HG03520 (cell line): Measurements from ENCODE around the gene NUFIP2.
A peak's percentile ranks its signal among the peaks of the same experiment; 100 is the strongest.
"Not testable (repeated sequence)": the region's sequence is repeated elsewhere in the genome, so short reads cannot be mapped to it uniquely, and the experiment has no call there.

Experiments
- ATAC-seq: cut with Tn5 transposase; IDR thresholded peaks from one replicate; pipeline ENCODE4 v1.9.1; 2021; ENCODE audit warnings: mild to moderate bottlenecking, moderate library complexity; ENCODE audit not compliant: unreplicated experiment

Gene NUFIP2, protein sequence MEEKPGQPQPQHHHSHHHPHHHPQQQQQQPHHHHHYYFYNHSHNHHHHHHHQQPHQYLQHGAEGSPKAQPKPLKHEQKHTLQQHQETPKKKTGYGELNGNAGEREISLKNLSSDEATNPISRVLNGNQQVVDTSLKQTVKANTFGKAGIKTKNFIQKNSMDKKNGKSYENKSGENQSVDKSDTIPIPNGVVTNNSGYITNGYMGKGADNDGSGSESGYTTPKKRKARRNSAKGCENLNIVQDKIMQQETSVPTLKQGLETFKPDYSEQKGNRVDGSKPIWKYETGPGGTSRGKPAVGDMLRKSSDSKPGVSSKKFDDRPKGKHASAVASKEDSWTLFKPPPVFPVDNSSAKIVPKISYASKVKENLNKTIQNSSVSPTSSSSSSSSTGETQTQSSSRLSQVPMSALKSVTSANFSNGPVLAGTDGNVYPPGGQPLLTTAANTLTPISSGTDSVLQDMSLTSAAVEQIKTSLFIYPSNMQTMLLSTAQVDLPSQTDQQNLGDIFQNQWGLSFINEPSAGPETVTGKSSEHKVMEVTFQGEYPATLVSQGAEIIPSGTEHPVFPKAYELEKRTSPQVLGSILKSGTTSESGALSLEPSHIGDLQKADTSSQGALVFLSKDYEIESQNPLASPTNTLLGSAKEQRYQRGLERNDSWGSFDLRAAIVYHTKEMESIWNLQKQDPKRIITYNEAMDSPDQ

GRCh38 chr17:29293890-29294579 lies at the start of gene NUFIP2:
TSS of gene NUFIP2 (minus strand) at chr17:29294148. CDS start at chr17:29294059, 89 bp downstream.
- peak; percentile 72 for ATAC-seq

DNA sequence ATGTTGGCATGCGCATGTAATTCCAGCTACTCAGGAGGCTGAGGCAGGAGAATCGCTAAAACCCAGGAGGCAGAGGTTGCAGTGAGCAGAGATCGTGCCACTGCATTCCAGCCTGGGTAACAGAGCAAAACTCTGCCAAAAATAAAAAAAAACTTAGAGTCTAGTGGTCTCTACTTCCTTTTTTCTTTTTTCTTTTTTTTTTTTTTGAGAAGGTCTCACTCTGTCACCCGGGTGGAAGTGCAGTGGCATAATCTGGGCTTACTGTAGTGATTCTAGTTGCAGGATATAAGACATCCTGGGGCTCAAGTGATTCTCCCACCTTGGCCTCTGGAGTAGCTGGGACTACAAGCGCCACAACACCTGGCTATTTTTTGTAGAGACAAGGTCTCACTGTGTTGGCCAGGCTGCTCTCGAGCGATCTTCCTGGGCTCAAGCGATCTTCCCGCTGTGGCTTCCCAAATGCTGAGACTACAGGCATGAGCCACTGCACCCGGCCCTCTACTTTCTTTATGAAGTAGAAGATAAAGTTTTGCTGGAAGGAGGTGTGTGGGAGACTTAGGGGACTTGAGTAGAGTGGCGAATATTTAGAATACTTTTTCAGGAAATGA lies 48.3 kb upstream of the NUFIP2 start:
- ATAC-seq, result no peak

DNA sequence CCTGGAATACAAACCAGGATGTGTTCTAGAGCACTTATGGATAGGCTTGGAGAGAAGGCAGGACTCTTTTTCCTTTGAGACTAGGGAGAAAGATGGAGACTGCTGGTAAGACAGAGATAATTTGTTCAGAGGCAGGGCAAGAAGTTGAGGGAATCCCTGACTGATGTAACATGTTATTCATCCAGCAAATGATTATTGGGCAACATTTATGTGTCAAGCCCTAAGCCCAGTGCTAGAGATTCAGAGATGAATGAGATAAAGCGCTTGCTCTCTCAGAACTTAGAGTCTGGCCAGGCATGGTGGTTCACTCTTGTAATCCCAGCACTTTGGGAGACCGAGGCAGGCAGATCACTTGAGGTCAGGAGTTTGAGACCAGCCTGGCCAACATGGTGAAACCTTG lies 47.8 kb upstream of the NUFIP2 start:
- no peak for ATAC-seq

GRCh38 chr17:29339016-29339415 lies 45.1 kb upstream of the NUFIP2 start:
- ATAC-seq, result not testable (repeated sequence)

DNA sequence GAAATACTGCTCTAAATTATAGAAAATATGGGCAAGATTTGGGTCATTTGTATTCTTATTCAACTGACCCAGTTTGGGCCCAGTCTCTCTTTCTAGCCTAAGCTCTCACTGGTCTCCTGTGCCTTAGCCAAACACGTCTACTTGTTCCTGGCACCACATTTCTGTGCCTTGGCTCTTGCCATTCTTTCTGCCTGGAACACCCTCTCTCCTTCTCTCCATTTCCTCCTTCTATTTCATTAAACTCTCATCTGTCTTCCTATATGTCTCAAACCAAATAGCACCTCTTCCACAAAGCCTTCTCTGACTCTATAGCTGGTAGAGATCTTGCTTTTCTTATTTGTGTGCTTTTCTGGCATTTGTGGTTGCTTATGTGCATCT lies 37.7 kb upstream of the NUFIP2 start:
- ATAC-seq, result no peak

GRCh38 chr17:29331075-29331707 lies 37.2 kb upstream of the NUFIP2 start:
- ATAC-seq, result no peak

DNA sequence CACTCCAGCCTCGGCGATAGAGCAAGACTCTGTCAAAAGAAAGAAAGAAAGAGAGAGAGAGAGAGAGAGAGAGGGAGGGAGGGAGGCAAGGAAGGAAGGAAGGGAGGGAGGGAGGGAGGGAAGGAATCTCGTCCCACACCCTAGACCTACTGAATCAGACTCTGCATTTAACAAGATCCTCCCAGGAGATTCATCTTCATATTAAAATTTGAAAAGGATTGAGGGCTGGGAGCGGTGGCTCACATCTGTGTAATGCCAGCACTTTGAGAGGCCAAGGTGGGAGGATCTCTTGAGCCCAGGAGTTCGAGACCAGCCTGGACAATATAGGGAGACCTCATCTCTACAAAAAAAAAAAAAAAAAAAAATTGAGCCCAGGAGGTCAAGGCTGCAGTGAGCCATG lies 33.5 kb upstream of the NUFIP2 start:
- no peak for ATAC-seq

DNA sequence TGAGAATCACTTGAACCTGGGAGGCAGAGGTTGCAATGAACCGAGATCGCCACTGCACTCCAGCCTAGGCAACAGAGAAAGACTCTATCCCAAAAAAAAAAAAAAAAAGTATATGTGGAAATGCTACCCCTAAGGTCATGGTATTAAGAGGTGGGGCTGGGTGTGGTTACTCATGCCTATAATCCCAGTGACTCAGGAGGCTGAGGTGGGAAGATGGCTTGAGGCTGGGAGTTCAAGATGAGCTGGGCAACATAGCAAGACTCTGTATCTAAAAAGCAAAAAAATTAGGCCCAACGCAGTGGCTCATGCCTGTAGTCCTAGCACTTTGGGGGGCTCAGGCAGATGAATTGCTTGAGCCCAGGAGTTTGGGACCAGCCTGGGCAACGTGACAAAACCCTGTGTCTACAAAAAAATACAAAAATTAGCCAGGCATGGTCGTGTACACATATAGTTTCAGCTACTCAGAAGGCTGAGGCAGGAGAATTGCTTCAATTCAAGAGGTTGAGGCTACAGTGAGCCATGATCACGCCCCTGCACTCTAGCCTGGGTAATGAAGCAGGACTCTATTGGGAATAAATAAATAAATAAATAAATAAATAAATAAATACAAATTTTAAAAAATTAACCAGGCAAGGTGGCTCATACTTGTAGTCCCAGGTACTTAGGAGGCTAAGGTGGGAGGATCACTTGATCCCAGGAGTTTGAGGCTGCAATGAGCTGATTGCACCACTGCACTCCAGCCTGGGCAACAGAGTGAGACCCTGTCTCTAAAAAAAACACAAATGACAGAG lies 32.3 kb upstream of the NUFIP2 start:
- ATAC-seq, result no peak

DNA sequence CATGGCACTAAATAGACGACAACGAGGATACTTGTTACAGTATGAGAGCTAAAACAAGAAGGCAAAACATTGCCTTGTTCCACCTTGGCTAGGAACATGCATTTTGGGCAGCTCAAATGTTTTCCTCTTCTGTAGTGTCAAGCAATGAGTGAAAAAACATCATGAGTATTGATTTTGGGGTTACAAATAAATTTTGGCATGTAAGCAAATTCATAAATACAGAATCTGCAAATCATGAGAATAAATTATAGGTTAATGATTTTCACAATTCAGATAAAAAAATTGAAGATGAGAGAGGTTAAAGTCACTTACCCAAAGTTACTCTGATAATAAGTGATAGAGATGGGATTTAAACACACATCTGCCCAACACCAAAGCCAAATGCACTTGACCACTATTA lies 28.4 kb upstream of the NUFIP2 start:
- ATAC-seq, result no peak

DNA sequence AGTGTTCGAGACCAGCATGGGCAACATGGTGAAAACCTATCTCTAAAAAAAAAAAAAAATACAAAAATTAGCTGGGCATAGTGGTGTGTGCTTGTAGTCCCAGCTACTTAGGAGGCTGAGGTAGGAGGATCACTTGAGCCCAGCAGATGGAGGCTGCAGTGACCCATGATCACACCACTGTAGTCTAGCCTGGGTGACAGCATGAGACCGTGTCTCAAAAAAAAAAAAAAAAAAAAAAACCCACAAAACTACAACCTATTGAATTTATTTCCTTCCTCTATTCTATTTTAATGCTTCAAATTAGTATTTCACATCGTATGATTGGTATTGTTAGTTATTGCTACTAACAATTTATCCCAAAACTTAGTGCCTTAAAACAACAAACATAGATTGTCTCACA lies 9.4 kb upstream of the NUFIP2 start:
- ATAC-seq, result no peak

DNA sequence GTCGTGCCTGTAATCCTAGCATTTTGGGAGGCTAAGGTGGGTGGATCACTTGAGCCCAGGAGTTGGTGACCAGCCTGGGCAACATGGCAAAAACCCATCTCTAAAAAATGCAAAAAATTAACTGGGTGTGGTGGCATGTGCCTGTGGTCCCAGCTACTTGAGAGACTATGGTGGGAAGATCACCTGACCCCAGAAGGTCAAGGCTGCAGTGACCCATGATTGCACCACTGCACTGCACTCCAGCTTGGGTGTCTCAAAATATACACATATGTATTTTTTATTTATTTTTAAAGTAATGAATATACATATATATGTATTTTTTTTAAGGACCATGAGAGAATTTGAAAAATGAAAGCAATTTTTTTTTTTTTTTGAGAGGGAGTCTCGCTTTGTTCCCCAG lies 5.1 kb upstream of the NUFIP2 start:
- ATAC-seq, result no peak

DNA sequence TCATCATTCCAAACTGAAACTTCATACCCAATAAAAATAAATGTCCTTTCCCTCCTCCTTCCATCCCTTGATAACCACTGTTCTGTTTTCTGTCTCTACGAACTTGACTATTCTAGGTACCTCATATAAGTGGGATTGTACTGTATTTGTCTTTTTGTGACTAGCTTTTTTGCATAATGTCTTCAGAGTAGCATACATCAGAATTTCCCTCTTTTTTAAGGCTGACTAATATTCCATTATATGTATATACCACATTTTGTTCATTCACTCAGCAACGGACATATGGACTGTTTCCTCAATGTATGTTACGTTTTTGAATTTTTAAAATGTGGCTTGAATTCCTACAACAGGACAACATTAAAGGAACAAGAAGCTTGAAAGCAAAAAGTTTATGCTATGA lies 1.5 kb upstream of the NUFIP2 start:
- ATAC-seq, result no peak

- ATAC-seq, result no peak
Measured at GRCh38 chr17:29294580-29294900, 592 bp upstream of the NUFIP2 start.

DNA sequence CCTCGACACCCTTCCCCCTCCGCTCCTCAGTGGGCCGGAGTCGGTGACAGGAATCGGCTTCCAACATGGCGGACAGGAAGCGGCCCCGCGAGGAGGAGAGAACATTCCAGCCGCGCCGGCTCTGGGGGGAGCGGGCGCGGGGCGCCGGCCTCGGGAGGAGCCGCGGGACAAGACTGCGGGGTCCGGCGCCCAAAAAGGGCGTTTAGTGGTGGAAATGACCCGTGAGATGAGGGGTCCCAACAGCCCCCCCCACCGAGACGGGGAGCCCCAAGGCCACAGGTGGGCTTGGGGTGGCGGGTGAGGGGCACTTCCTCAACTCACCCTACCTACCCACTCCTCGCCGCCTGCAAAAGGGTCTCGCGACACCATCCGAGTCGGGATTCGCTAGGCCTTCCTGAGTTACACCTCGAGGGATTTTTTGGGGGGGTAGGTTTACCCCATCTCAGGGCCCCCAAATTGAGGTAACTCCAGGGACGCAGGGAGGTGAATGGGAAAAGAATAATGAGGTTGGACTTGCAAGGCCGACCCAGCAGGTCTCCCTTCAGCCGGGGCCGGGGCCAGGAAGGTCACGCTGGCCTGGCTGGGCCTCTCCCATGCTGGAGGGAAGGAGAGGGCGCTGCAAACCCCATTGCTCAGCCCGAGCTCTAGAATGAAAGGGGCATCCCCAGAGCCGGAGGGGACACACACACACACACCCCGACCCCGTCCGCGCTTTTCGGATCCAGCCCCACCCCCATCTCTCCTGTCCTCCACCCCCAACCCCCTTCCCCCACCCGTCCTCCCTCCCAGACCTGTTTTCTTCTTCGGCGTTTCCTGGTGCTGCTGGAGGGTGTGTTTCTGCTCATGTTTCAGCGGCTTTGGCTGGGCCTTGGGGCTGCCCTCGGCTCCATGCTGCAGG lies 707 bp downstream of the NUFIP2 start:
- ATAC-seq, result peak; percentile 10

DNA sequence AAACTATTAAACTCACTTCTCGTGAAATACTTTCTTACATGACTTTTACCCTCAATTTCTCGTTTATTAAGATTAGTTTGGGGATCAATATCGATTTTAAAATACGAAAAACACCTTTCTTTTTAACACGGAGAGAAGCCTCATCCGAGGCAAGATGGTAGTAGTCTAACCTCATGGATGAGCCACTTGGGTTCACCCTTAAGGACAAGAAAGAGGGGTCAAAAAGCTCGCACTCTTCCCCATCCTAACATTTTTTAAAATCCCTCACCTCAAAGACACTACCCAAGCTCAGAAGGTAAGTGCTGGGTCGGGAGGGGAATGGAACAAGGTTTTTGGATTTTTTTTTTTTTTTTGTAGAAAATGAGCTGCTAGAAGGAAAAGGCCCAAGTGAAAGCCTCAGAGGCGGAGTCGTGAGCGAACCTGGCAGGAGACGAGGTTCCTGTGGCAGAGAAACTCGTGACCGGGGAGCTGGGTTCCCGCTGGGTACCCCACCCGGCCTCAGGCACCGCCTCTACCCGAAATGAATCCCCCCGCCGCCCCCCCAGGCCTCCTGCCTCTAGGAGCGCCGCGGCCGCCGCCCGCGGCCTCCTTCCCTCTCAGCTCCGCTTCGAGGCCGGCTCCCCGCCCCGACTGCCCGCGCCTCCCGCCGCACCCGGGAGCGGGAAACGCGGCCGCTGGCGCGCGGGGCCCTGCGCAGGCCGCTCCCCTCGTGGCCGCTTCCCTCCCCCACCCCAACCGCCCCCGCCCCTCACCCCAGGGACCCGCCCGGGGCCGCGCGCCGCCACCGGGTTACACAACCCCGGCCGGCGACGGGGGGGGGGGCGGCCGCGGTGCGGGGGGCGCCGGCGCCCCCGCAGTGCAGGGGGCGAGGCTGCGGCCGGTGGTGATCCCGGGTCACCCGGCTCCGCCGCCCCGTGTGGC lies 1.6 kb downstream of the NUFIP2 start:
- ATAC-seq, result no peak

DNA sequence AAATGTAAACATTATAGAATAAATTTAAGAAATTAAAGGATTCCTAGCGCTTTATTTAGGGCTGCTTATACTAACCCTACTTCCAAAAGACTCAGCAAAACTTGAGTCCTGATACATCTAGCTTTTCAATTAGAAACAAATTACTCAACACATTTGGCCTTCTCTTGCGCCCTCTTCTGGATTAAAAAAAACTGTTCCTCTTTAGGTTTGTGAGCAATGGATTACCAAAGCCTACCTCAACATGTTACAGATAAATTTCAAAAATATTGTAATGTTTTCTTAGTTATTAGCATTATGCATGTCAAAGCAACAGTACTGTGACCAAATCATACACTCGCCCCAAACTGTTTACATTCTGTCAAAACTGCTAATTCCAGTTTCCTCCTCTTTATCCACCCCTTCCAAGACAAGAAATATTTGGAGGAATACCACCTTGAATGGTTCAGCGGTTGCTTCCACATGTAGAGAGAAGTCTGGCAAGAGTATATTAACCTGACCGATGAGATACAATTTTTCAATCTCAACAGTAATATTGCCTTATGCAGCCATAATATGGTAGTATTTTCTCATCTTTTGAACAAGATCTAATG lies 2.7 kb downstream of the NUFIP2 start:
- no peak for ATAC-seq

- ATAC-seq, result no peak
Measured at GRCh38 chr17:29289852-29290251, 4.1 kb downstream of the NUFIP2 start.

DNA sequence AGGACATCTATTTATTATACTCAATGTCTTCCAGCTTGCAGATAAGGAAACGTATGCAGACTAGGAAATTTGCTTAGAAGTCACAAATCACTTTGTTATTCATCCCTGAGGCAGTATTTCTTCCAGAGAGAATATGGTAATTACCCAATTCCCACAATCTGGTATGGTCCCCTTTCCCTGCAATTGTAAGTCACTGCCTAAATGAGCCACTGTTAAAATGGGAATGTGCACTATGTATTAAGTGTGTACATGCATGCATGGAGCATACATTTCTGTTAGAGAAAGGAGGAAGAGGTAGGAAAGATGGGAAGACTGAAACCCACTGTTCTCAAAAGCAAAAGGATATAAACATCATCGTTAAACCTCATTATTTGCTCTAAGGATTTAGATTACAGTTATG lies 10.0 kb downstream of the NUFIP2 start:
- no peak for ATAC-seq
